Measurements from ENCODE around the gene SSPN.

SSPN gene

DNA sequence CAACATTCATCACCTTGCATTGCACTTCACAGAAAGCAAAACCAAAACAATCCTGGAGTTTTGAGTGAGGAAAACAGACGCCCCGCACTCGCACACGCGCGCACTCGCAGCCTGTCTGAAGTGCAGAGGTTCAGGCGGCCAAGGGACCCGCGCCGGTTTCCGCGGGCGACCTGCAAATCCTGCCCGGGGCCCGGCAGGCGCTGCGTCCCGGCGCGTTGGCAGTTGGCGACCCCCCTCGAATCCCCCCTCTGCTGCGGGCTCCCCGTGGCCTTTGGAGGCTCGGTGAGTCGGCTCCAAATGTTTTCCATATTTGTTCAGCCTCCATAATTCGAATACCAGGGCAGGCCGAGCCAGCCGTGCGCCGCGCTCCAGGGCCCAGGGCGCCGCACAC lies at the start of gene SSPN:
Gene SSPN (plus strand): TSS at position 324 of the 391 bp plus-strand sequence. CDS start 100 bp downstream, outside the sequence.
- DNase-seq (ENCODE audit: extremely low read depth in 1 of 2, low read depth in 1 of 2) = no peak

GRCh38 chr12:26148291-26148690 lies 47.1 kb upstream of the SSPN start:
- DNase-seq (ENCODE audit: extremely low read depth in 1 of 2, low read depth in 1 of 2) = no peak

GRCh38 chr12:26149968-26150500 lies 45.3 kb upstream of the SSPN start:
- DNase-seq (ENCODE audit: extremely low read depth in 1 of 2, low read depth in 1 of 2) = no peak

GRCh38 chr12:26150736-26151450 lies 44.5 kb upstream of the SSPN start:
- DNase-seq (ENCODE audit: extremely low read depth in 1 of 2, low read depth in 1 of 2) = no peak

DNA sequence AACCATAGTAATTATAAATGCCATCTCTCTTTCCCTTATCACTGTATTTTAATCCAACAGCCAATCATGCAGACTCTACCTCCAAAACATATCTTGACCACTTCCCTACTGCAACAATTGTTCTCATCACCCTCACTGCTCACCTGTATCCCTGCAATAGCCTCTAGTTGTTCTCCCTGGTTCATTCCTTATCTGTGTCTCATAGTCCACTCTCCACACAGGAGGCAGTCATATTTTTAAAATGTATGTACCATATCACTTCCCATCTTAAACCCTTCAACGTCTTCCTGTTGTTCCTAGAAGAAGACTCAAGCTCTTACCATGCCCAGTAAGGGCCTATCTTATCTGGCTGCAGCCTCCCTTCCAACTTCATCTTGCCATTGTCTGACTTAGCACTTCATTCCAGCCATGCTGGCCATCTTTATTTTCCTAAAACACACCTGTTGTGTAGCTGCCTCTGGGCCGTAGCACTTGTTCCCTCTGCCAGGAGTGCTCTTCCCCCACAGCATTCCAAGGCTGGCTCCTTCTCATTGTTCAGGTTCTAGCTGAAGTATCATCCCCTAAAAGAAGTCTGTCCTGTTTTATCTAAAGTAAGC lies 42.8 kb upstream of the SSPN start:
- no peak for DNase-seq (ENCODE audit: extremely low read depth in 1 of 2, low read depth in 1 of 2)

DNA sequence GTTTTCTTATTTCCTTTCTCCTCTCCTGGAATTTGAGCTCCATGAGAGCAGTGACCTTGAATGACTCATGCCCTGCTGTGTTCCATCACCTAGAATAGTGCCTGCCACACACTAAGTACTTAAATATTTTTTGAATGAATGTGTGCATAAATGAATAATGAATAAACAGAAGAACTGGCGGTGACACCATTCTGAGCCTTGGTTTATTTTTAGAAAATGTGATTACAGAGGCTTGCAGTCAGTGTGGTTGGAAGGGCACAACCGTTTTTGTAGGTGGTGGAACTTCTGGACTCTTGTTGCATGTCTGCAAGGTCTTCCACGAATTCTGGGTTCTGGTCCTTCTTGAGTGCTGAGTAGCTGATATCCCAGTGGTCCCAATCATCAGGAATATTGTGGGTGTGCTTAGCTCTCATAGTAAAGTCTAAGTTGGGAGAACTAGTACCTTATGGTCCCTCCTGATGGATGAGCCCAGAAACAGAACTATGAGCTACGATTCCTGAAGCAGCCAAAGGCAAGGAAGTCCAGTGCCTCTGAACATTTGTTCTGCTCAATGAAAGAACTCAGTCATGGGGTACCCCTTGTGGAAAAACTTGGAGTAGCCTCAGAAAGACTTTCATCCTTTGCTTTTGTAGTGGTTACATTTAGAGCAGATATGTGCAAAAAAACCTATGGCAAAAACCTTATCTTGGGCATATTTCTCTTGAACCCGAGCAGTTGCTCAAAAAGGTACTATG lies 41.8 kb upstream of the SSPN start:
- DNase-seq (ENCODE audit: extremely low read depth in 1 of 2, low read depth in 1 of 2) = no peak

DNA sequence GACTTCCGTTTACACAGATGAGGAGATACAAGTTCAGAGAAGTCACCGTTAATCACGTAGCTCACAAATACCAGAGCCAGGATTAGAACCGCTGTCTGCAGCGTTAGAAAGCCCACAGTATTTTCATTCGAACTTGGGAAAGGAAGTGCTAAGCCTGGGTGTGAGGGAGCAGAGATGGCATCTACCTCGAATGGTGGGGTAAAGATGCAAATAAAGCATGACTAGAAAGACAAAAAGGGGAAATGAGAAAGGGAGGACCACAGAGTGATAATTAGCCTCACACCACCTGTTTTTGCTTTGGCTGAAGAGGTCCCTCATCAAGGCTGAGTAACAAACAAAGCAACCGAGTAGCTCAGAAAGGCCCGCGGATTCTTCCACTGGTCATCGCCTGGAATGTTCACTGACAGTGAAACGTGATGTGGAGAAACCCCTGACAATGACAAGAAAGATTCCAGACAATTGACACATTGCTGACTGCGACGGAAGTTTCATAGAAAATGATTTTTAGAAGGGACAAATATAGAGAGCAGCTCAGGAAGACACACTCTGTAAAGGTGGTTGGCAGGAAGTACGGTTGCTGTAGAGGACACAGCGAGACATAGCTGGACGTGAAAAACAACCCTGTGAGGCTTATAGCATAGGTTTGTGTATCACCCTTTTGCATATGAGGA lies 39.0 kb upstream of the SSPN start:
- DNase-seq (ENCODE audit: extremely low read depth in 1 of 2, low read depth in 1 of 2) = no peak

DNA sequence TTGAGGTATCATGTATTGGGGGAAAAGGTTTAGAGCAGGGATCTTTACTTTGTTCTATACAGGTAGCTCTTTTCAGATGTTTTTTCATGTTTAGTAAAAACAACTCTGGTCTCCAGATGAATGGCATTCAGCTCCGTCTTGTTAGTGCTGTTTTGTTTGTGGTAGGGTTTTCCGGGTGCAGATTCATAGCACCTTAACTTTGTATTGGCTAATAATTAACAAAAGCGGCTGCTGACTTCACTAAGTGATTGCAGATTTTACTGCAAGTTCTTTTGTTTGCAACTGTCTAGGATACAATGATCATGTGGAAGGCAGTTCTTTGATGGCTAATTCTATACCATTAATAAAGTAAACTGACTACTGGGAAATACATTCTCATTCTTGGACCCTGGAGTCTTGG lies 38.4 kb upstream of the SSPN start:
- DNase-seq (ENCODE audit: extremely low read depth in 1 of 2, low read depth in 1 of 2) = no peak

DNA sequence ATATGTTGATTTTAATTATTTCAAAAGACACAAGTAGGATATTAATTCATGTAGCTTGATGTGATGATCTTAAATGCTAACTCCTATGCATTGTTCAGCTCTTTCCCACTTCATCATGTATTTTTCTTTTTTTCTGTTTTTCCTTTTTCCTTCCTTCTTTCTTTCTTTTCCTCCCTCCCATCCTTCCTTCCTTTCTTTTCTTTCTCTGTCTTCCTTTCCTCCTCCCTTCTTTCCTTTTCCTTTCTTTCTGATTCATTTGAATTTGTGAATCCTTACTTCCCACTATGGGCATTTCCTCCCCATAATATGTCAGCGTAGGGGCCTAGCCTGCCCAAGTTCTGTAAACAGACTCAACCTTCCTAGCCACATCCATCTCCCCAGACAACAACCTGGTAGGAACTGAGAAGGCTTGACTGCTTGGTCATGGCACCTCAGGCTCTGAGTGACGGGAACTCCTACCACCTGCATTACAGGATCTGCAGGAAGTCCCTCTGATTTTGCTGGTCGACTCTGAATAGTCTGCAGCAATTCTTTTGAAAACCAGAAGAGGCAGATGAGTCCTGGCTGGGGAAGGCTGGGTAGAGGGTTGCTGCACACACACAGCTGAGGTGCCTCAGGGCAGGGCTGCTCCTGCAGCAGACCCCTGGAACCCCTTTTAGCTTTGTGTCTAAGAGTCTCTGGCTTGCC lies 37.2 kb upstream of the SSPN start:
- no peak for DNase-seq (ENCODE audit: extremely low read depth in 1 of 2, low read depth in 1 of 2)

- DNase-seq (ENCODE audit: extremely low read depth in 1 of 2, low read depth in 1 of 2) = no peak
These were observed 33.2 kb upstream of the SSPN start for GRCh38 chr12:26162174-26162573.

- no peak for DNase-seq (ENCODE audit: extremely low read depth in 1 of 2, low read depth in 1 of 2)
These were observed 32.5 kb upstream of the SSPN start for GRCh38 chr12:26162905-26163304.

- no peak for DNase-seq (ENCODE audit: extremely low read depth in 1 of 2, low read depth in 1 of 2)
These were observed 31.3 kb upstream of the SSPN start for GRCh38 chr12:26164118-26164517.

GRCh38 chr12:26172013-26172412 lies 23.4 kb upstream of the SSPN start:
- no peak for DNase-seq (ENCODE audit: extremely low read depth in 1 of 2, low read depth in 1 of 2)

DNA sequence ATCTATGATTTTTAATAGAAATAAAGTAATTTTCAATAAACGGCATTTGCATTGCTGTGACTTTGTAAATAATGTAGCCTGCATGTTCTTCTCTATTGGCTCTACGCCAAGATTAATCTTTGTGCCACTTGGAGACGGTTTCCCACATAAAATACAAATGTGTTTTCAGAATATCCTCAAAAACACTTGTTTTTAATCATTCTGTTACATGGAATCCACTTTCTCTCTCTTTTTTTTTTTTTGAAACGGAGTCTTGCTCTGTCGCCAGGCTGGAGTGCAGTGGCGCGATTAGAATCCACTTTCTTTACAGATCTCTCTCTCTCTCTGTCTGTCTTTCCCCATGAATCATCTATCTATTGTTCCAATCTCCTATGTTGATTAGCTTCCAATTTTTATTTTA lies 22.8 kb upstream of the SSPN start:
- DNase-seq (ENCODE audit: extremely low read depth in 1 of 2, low read depth in 1 of 2) = no peak

DNA sequence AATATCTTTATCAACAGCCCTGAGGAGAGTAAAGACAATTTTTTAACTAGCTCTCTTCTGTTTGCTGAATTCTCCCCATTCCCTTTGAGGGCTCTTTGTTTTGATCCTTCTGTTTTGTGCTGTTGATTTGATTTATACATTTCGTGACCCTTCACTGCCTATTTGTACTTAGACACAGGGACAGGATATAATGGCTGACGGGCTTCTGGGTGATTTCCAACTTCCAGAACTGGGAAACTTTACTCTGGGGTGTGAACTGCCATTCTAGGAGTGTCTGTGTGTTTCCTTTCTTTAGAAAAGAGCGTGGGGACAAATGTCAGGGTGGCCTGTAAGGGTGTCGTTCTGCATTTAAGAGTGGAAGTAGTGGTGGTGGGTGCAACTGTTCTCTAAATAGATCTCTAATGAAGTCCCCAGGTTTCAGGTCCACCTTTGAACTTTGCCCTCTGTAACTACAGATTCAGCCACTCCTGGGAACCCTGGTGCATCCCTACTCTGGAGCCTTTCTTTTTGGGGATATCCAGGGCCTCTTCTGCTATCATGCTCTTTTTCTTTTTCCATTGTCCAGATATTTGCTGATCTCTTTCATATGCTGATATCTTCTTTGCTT lies 22.3 kb upstream of the SSPN start:
- no peak for DNase-seq (ENCODE audit: extremely low read depth in 1 of 2, low read depth in 1 of 2)

DNA sequence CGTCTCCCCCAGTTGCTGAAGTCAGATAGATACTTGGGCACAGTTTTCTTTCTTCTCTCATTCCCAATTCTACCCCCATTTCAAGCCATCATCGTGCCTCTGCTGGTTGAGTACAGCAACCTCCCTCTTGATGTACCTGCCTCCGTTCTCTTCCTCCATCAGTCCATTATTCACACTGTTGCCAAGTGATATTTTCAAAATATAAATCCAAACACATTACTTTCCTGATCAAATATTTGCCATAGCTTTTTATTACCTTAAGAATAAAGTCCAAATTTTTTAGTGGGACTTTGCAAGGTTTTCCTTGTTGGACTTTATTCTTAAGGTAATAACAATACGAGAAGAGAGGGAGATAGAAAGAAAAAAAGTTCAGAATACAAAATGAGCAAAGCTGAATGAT lies 18.6 kb upstream of the SSPN start:
- DNase-seq (ENCODE audit: extremely low read depth in 1 of 2, low read depth in 1 of 2) = no peak

DNA sequence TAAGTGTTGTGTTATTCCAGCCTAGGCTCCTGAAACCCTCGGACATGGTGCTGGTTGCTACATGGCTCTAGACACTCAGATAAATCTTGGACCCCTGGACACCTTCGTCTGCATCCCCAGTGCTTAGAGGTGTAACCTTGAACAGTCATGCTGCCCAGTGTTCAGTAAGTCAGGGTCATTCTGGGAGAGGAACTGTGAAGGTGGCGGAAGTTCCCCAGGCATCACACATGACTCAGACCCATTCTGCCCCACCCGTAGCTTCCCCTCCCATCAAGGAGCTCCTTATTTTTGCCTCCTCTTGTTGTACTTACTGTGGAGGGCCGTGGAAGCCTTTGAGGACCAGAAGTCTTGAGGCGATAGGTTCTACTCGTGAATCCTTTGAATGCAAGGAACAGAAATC lies 18.1 kb upstream of the SSPN start:
- no peak for DNase-seq (ENCODE audit: extremely low read depth in 1 of 2, low read depth in 1 of 2)

GRCh38 chr12:26179826-26180225 lies 15.5 kb upstream of the SSPN start:
- no peak for DNase-seq (ENCODE audit: extremely low read depth in 1 of 2, low read depth in 1 of 2)

GRCh38 chr12:26182377-26182776 lies 13.0 kb upstream of the SSPN start:
- DNase-seq (ENCODE audit: extremely low read depth in 1 of 2, low read depth in 1 of 2) = no peak

DNA sequence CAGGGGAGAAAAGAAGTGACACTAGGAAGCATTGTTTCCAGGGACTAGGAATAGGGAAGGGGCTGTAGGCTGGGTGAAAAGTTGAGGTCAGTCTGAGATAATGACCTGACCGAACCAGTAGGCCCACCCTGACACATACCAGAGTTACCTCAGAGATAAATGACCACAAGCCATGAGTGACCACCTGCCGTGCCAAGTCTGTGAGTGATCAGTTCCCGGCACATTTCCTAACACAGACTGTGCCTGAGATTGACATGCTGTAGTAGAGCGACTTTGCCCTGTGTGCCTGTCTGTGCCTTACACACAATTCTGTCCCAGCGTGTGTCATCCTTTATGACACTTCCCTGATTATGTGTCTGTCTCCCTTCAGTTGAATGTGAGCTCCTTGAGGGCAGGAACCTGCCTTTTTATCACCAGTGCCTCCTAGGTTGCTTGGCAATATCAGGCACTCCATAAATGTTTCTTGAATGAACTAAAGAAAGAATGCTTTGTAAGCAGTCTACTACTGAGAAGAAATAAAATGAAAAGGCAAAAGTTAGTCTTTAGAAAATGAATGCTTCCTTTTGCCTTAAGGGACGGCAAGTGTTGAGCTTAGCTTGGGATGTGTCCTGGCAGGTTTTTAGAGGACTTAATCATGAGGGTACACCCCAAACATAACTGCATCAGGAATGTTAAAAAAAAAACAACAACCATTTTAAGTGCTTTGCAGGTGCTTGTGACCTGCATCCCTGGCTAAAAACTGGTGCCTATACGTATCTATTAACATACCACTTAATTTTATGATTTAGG lies 9.6 kb upstream of the SSPN start:
- DNase-seq (ENCODE audit: extremely low read depth in 1 of 2, low read depth in 1 of 2) = no peak

Measured in activated CD8-positive, alpha-beta memory T cell treated with anti-CD3 and anti-CD28 coated beads for 1 hour (primary cell).